H9 (cell line): ENCODE results near the gene LYSMD4. TPM values are rescaled to one million over a fixed set of nuclear protein-coding genes. Genes with fewer than 3 reads are reported as not detected.

ENCODE experiments used
- DNase-seq: peaks from one replicate; pipeline ENCODE4 v3.0.0-alpha.2; 2017
- H2AFZ ChIP-seq: one replicate; pipeline ENCODE4 v1.6.1; 2013; ENCODE audit warnings: mild to moderate bottlenecking, low read length, control low read depth, moderate library complexity
- H2AK5ac ChIP-seq: 2 replicates; pipeline ENCODE4 v1.6.1; 2013; ENCODE audit warnings: low read length, control low read depth, mixed read lengths; ENCODE audit not compliant: insufficient read length
- H2BK120ac ChIP-seq: one replicate; pipeline ENCODE4 v1.6.1; 2013; ENCODE audit warnings: low read depth, mild to moderate bottlenecking, low read length, control low read depth, inconsistent platforms; ENCODE audit not compliant: poor library complexity, severe bottlenecking
- H2BK12ac ChIP-seq: 2 replicates; pipeline ENCODE4 v1.6.1; 2013; ENCODE audit warnings: low read length, control low read depth, mixed read lengths, low read depth; ENCODE audit not compliant: insufficient read length
- H2BK15ac ChIP-seq: 2 replicates; pipeline ENCODE4 v1.6.1; 2013; ENCODE audit warnings: low read depth, low read length, control low read depth
- H2BK20ac ChIP-seq: one replicate; pipeline ENCODE4 v1.6.1; 2013; ENCODE audit warnings: low read depth, mild to moderate bottlenecking, low read length, control low read depth, inconsistent platforms; ENCODE audit not compliant: poor library complexity, severe bottlenecking
- H2BK5ac ChIP-seq: 2 replicates; pipeline ENCODE4 v1.6.1; 2013; ENCODE audit warnings: low read length, control low read depth, mixed read lengths; ENCODE audit not compliant: insufficient read length
- H3K14ac ChIP-seq: 2 replicates; pipeline ENCODE4 v1.6.1; 2013; ENCODE audit warnings: low read length, control low read depth; ENCODE audit not compliant: insufficient read depth
- H3K18ac ChIP-seq: 2 replicates; pipeline ENCODE4 v1.6.1; 2013; ENCODE audit warnings: low read depth, mild to moderate bottlenecking, mixed read lengths, low read length, control low read depth; ENCODE audit not compliant: insufficient read length
- H3K23ac ChIP-seq: 2 replicates; pipeline ENCODE4 v1.6.1; 2013; ENCODE audit warnings: low read length, control low read depth, mixed read lengths, low read depth; ENCODE audit not compliant: insufficient read length
- H3K23me2 ChIP-seq: 2 replicates; pipeline ENCODE4 v1.6.1; 2013; ENCODE audit warnings: low read depth, mild to moderate bottlenecking, mixed read lengths, low read length, control low read depth; ENCODE audit not compliant: insufficient read length, poor library complexity, severe bottlenecking
- H3K27ac ChIP-seq: 2 replicates; pipeline ENCODE4 v1.5.1; 2013; ENCODE audit warnings: low read length, control low read depth, mixed read lengths, low read depth; ENCODE audit not compliant: insufficient read length
- H3K27me3 ChIP-seq: 2 replicates; pipeline ENCODE4 v1.6.1; 2013; ENCODE audit warnings: low read length, control low read depth, inconsistent platforms; ENCODE audit not compliant: insufficient read depth
- H3K4ac ChIP-seq: 2 replicates; pipeline ENCODE4 v1.6.1; 2013; ENCODE audit warnings: low read depth, mild to moderate bottlenecking, control low read depth, inconsistent platforms, low read length, moderate library complexity
- H3K4me1 ChIP-seq: 2 replicates; pipeline ENCODE4 v1.6.1; 2013; ENCODE audit warnings: low read length, control low read depth, inconsistent platforms; ENCODE audit not compliant: insufficient read depth
- H3K4me2 ChIP-seq: 2 replicates; pipeline ENCODE4 v1.6.1; 2013; ENCODE audit warnings: low read length, control low read depth, mixed read lengths; ENCODE audit not compliant: insufficient read length, insufficient read depth
- H3K56ac ChIP-seq: 2 replicates; pipeline ENCODE4 v1.6.1; 2013; ENCODE audit warnings: low read depth, mild to moderate bottlenecking, mixed read lengths, low read length, control low read depth; ENCODE audit not compliant: insufficient read length
- H3K79me1 ChIP-seq: 2 replicates; pipeline ENCODE4 v1.6.1; 2013; ENCODE audit warnings: low read depth, mild to moderate bottlenecking, moderate library complexity, low read length, control low read depth, inconsistent platforms; ENCODE audit not compliant: insufficient read depth, poor library complexity, severe bottlenecking
- H3K79me2 ChIP-seq: 2 replicates; pipeline ENCODE4 v1.6.1; 2013; ENCODE audit warnings: low read length, control low read depth, inconsistent platforms; ENCODE audit not compliant: insufficient read depth
- H3K9ac ChIP-seq: 2 replicates; pipeline ENCODE4 v1.6.1; 2013; ENCODE audit warnings: low read length, control low read depth, mixed read lengths; ENCODE audit not compliant: insufficient read length; ENCODE audit errors: extremely low read depth
- H3K9me3 ChIP-seq: one replicate; pipeline ENCODE4 v1.6.1; 2013; ENCODE audit warnings: low read depth, low read length, inconsistent platforms; ENCODE audit not compliant: control insufficient read depth
- H3T11ph ChIP-seq: one replicate; pipeline ENCODE4 v1.6.1; 2013; ENCODE audit warnings: mild to moderate bottlenecking, low read length, control low read depth, inconsistent platforms
- H4K20me1 ChIP-seq: one replicate; pipeline ENCODE4 v1.6.1; 2013; ENCODE audit not compliant: control insufficient read depth, insufficient read length, insufficient read depth
- H4K5ac ChIP-seq: 2 replicates; pipeline ENCODE4 v1.6.1; 2013; ENCODE audit warnings: low read depth, mild to moderate bottlenecking, mixed read lengths, low read length, control low read depth; ENCODE audit not compliant: insufficient read length
- H4K8ac ChIP-seq: replicated peaks from 2 replicates; pipeline ENCODE4 v1.6.1; 2013; ENCODE audit warnings: low read length, control low read depth, mixed read lengths, low read depth; ENCODE audit not compliant: insufficient read length
- H4K91ac ChIP-seq: 2 replicates; pipeline ENCODE4 v1.6.1; 2013; ENCODE audit warnings: low read depth, mild to moderate bottlenecking, moderate library complexity, mixed read lengths, low read length, control low read depth; ENCODE audit not compliant: insufficient read length
- H3K27ac Mint-ChIP-seq, 3 experiments: 2 replicates in 2 of 3; 3 replicates in 1 of 3; pipeline ENCODE4 v1.8.0; 2020 to 2021; ENCODE audit warnings: mixed read lengths in 3 of 3, mild to moderate bottlenecking in 1 of 3, moderate library complexity in 1 of 3
- H3K27me3 Mint-ChIP-seq: 2 replicates; pipeline ENCODE4 v1.8.0; 2021; ENCODE audit warnings: low read depth, mild to moderate bottlenecking, moderate library complexity, mixed read lengths
- H3K36me3 Mint-ChIP-seq, 3 experiments: 2 replicates in 2 of 3; 3 replicates in 1 of 3; pipeline ENCODE4 v1.8.0; 2020 to 2021; ENCODE audit warnings: low read depth in 3 of 3, mixed read lengths in 3 of 3; ENCODE audit not compliant: insufficient read depth in 1 of 3
- H3K4me1 Mint-ChIP-seq, 2 experiments: 2 replicates each; pipeline ENCODE4 v1.8.0; 2020; ENCODE audit warnings: mixed read lengths in 2 of 2
- H3K4me3 Mint-ChIP-seq, 2 experiments: 2 replicates in 1 of 2; 3 replicates in 1 of 2; pipeline ENCODE4 v1.8.0; 2020 to 2021; ENCODE audit warnings: mild to moderate bottlenecking in 2 of 2, mixed read lengths in 2 of 2, moderate library complexity in 1 of 2
- H3K9me3 Mint-ChIP-seq, 2 experiments: 2 replicates in 1 of 2; 3 replicates in 1 of 2; pipeline ENCODE4 v1.8.0; 2020; ENCODE audit warnings: mild to moderate bottlenecking in 2 of 2, mixed read lengths in 2 of 2, moderate library complexity in 1 of 2
- WGBS: extraction: QIAGEN DNeasy Blood & Tissue Kit; methylation state at CpG from one replicate; pipeline ENCODE4 v1.1.7; 2013; ENCODE audit warnings: missing lambda C conversion rate, low lambda C conversion rate, mixed read lengths; ENCODE audit not compliant: insufficient read length; ENCODE audit errors: extremely low coverage; 5-methylcytosine and 5-hydroxymethylcytosine counted together
- total RNA-seq: library from RNA; stranded (reverse); gene quantifications from 2 replicates; pipeline ENCODE4 v1.2.1, GENCODE V29; 2021
- TF ChIP-seq, protein P1 (sequence below): fragments of 200-600 bp; sonication (generic); conservative IDR thresholded peaks from 3 replicates; pipeline ENCODE4 v1.8.0; 2021; ENCODE audit warnings: antibody characterized with exemption, mild to moderate bottlenecking

The LYSMD4 gene
- total RNA-seq, 1 experiment from 2014 or later: 10.0 TPM

DNA sequence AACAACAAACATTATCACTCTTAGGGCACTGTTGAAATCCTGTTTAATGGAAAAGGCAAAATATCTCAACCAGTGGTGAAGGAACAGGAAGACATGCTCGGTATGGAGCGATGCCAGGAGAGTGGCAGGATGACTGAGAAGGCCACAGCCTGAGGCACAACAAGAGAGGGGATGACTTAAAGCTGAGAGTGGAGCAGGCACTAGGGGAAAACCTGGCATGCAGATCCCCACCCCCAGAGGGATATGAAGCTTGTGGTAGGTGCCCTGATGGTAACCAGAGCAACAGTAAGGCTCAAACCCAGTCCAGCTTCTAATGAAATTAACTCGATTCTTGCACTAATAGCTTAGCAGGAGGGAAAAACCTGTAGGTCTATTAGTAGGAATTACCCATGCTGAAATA is 40.4 kb downstream of the LYSMD4 start:
- H3K4me1 ChIP-seq: no peaks in the 10 kb centered on the region
- H3K4me2 ChIP-seq: no peak overlapping the region
- no peaks in the 10 kb centered on the region for H3K23me2 ChIP-seq
- no peak overlapping the region for H2AFZ ChIP-seq
- H4K5ac ChIP-seq: no peak overlapping the region
- no peak overlapping the region for H3K56ac ChIP-seq
- TF ChIP-seq, protein P1, sequence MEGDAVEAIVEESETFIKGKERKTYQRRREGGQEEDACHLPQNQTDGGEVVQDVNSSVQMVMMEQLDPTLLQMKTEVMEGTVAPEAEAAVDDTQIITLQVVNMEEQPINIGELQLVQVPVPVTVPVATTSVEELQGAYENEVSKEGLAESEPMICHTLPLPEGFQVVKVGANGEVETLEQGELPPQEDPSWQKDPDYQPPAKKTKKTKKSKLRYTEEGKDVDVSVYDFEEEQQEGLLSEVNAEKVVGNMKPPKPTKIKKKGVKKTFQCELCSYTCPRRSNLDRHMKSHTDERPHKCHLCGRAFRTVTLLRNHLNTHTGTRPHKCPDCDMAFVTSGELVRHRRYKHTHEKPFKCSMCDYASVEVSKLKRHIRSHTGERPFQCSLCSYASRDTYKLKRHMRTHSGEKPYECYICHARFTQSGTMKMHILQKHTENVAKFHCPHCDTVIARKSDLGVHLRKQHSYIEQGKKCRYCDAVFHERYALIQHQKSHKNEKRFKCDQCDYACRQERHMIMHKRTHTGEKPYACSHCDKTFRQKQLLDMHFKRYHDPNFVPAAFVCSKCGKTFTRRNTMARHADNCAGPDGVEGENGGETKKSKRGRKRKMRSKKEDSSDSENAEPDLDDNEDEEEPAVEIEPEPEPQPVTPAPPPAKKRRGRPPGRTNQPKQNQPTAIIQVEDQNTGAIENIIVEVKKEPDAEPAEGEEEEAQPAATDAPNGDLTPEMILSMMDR: no peak
- no peak overlapping the region for H3K14ac ChIP-seq
- Mint-ChIP-seq H3K27me3 (no peaks in the 10 kb centered on the region), H3K4me3 (no peak overlapping the region), H3K36me3 (peaks cover 3 to 35% (median 30%) of the 10 kb centered on the region in 3 experiments; a peak in 6 of 7 replicates), H3K4me1 (no peaks in the 10 kb centered on the region), H3K27ac (no peak overlapping the region; a peak in 1 of 7 replicates), H3K9me3 (no peaks in the 10 kb centered on the region)
- H3K9ac ChIP-seq: no peak overlapping the region
- no peaks in the 10 kb centered on the region for H4K20me1 ChIP-seq
- H3T11ph ChIP-seq: no peak overlapping the region
- H2BK120ac ChIP-seq: no peak overlapping the region
- no peak overlapping the region for H3K23ac ChIP-seq
- H3K79me1 ChIP-seq: no peaks in the 10 kb centered on the region
- no peak overlapping the region for H3K18ac ChIP-seq
- no peak overlapping the region for H3K27ac ChIP-seq
- H2AK5ac ChIP-seq: no peak overlapping the region
- no peak overlapping the region for H2BK15ac ChIP-seq
- WGBS: no CpG with 5 or more reads among the region's 3 CpGs
- no peaks in the 10 kb centered on the region for H3K27me3 ChIP-seq
- H3K4ac ChIP-seq: no peak overlapping the region
- no peak overlapping the region for H2BK20ac ChIP-seq
- no peak overlapping the region for H4K91ac ChIP-seq
- no peaks in the 10 kb centered on the region for H3K9me3 ChIP-seq
- no peaks in the 10 kb centered on the region for H3K79me2 ChIP-seq
- DNase-seq: no peak
- no peak overlapping the region for H2BK12ac ChIP-seq
- no peak overlapping the region for H2BK5ac ChIP-seq
- no peak overlapping the region for H4K8ac ChIP-seq
